SK-N-SH (cell line): ENCODE data around the gene USP36. TPM values are rescaled to one million over a fixed set of nuclear protein-coding genes. Genes with fewer than 3 reads are reported as not detected.

Source experiments
- CTCF ChIA-PET: fragments of 300-600, 350-600 bp; formaldehyde crosslinking; extraction: SDS; loops from one replicate; lab custom pipeline; 2021; lab: Yijun Ruan, JAX
- POLR2A ChIA-PET: fragments of 350-600 bp; sonication (Branson Sonifier 250); formaldehyde crosslinking; extraction: SDS; loops from one replicate; lab custom pipeline; 2020; ENCODE audit warnings: antibody characterized with exemption, inconsistent platforms; lab: Yijun Ruan, JAX
- DNase-seq: peaks from one replicate; pipeline ENCODE4 v3.0.0; 2012
- H2AFZ ChIP-seq: fragments of 200-600 bp; sonication (generic); 2 replicates; pipeline ENCODE4 v1.8.1; 2016; ENCODE audit warnings: antibody characterized with exemption, mild to moderate bottlenecking, low read depth
- H3F3A ChIP-seq: fragments of 200-600 bp; sonication (generic); replicated peaks from 2 replicates; pipeline ENCODE3; 2016; ENCODE audit warnings: antibody characterized with exemption, mild to moderate bottlenecking; ENCODE audit not compliant: insufficient read depth
- H3K27ac ChIP-seq, 2 experiments: fragments of 200-500 bp in 1 of 2; fragments of 200-600 bp in 1 of 2; sonication (Bioruptor generic) in 1 of 2; sonication (generic), shearing (Covaris generic) in 1 of 2; 2 replicates each; pipeline versions ENCODE4 v1.5.1 to v1.6.1; 2014 to 2016; ENCODE audit warnings: low read depth in 2 of 2, inconsistent platforms in 1 of 2, low read length in 1 of 2, mild to moderate bottlenecking in 1 of 2, mixed read lengths in 1 of 2
- H3K27me3 ChIP-seq: fragments of 200-600 bp; sonication (generic), shearing (Covaris generic); 2 replicates; pipeline ENCODE4 v1.6.1; 2016; ENCODE audit warnings: mixed run types; ENCODE audit not compliant: insufficient read depth
- H3K36me3 ChIP-seq, 2 experiments: fragments of 200-500 bp in 1 of 2; fragments of 200-600 bp in 1 of 2; sonication (Bioruptor generic) in 1 of 2; sonication (generic) in 1 of 2; replicated peaks in 1 of 2; 2 replicates each; pipeline versions ENCODE3 to v1.5.1; 2014 to 2016; ENCODE audit warnings: low read length in 1 of 2, mild to moderate bottlenecking in 1 of 2; ENCODE audit not compliant: insufficient read depth in 2 of 2, control insufficient read depth in 1 of 2
- H3K4me1 ChIP-seq, 2 experiments: fragments of 200-500 bp in 1 of 2; fragments of 200-600 bp in 1 of 2; sonication (Bioruptor generic) in 1 of 2; sonication (generic), shearing (Covaris generic) in 1 of 2; 2 replicates each; pipeline versions ENCODE4 v1.5.1 to v1.6.1; 2014 to 2016; ENCODE audit warnings: low read depth in 1 of 2, low read length in 1 of 2, mixed run types in 1 of 2; ENCODE audit not compliant: insufficient read depth in 2 of 2, control insufficient read depth in 1 of 2
- H3K4me2 ChIP-seq: fragments of 200-600 bp; sonication (generic), shearing (Covaris generic); 2 replicates; pipeline ENCODE4 v1.6.1; 2017; ENCODE audit warnings: mixed run types
- H3K4me3 ChIP-seq, 2 experiments: fragments of 200-500 bp in 1 of 2; fragments of 200-600 bp in 1 of 2; sonication (Bioruptor generic) in 1 of 2; sonication (generic), shearing (Covaris generic) in 1 of 2; 2 replicates each; pipeline versions ENCODE4 v1.5.1 to v1.8.1; 2014 to 2016; ENCODE audit warnings: low read depth in 2 of 2, inconsistent platforms in 1 of 2, low read length in 1 of 2, mild to moderate bottlenecking in 1 of 2, mixed read lengths in 1 of 2, moderate library complexity in 1 of 2
- H3K79me2 ChIP-seq: fragments of 200-600 bp; sonication (generic); 2 replicates; pipeline ENCODE4 v1.8.1; 2017; ENCODE audit warnings: mild to moderate bottlenecking; ENCODE audit not compliant: insufficient read depth
- H3K9ac ChIP-seq: fragments of 200-600 bp; sonication (generic); 2 replicates; pipeline ENCODE4 v1.6.1; 2017; ENCODE audit warnings: mixed run types
- H3K9me2 ChIP-seq: fragments of 200-600 bp; sonication (generic); 2 replicates; pipeline ENCODE4 v1.6.1; 2017; ENCODE audit warnings: mixed run types
- H3K9me3 ChIP-seq: fragments of 200-600 bp; sonication (generic); 2 replicates; pipeline ENCODE4 v1.6.1; 2017; ENCODE audit warnings: mixed run types, mild to moderate bottlenecking, moderate library complexity
- H4K20me1 ChIP-seq: fragments of 200-600 bp; sonication (generic); 2 replicates; pipeline ENCODE4 v1.6.1; 2017; ENCODE audit warnings: mild to moderate bottlenecking, mixed run types; ENCODE audit not compliant: insufficient read depth
- EP300 ChIP-seq, 2 experiments: IDR thresholded peaks; 2 replicates each; pipeline versions ENCODE4 v1.4.0 to v1.6.1; 2012; ENCODE audit warnings: borderline replicate concordance in 1 of 2, low read depth in 1 of 2, low read length in 1 of 2
- FOSL2 ChIP-seq: IDR thresholded peaks from 2 replicates; pipeline ENCODE4 v1.4.0; 2012; ENCODE audit warnings: low read depth, mild to moderate bottlenecking, moderate library complexity, borderline replicate concordance
- FOXJ3 ChIP-seq: sonication (generic); formaldehyde crosslinking; IDR thresholded peaks from 2 replicates; pipeline ENCODE4 v1.5.1; 2020; ENCODE audit warnings: mild to moderate bottlenecking, missing genetic modification reagents
- GABPA ChIP-seq: IDR thresholded peaks from 2 replicates; pipeline ENCODE4 v1.4.0; 2012; ENCODE audit warnings: low read depth, mild to moderate bottlenecking
- IRF3 ChIP-seq: fragments of 150-350 bp; IDR thresholded peaks from 2 replicates; pipeline ENCODE4 v1.6.1; 2016; ENCODE audit warnings: mild to moderate bottlenecking, low read depth, low read length
- JUND ChIP-seq: IDR thresholded peaks from 2 replicates; pipeline ENCODE4 v1.4.0; 2012
- NRF1 ChIP-seq: IDR thresholded peaks from 2 replicates; pipeline ENCODE4 v1.6.1; 2012; ENCODE audit warnings: low read depth, mild to moderate bottlenecking, low read length
- PBX3 ChIP-seq: IDR thresholded peaks from 2 replicates; pipeline ENCODE4; 2012
- POLR2AphosphoS5 ChIP-seq: IDR thresholded peaks from 2 replicates; pipeline ENCODE4 v1.6.1; 2012; ENCODE audit warnings: low read depth, low read length
- RAD21 ChIP-seq: IDR thresholded peaks from 2 replicates; pipeline ENCODE4 v1.6.1; 2012; ENCODE audit warnings: mild to moderate bottlenecking, low read length
- RCOR1 ChIP-seq: fragments of 150-350 bp; IDR thresholded peaks from 2 replicates; pipeline ENCODE4 v1.6.1; 2017; ENCODE audit warnings: antibody characterized with exemption, low read length
- RXRA ChIP-seq: IDR thresholded peaks from 2 replicates; pipeline ENCODE4 v1.4.0; 2012; ENCODE audit warnings: low read depth, mild to moderate bottlenecking, borderline replicate concordance
- TCF12 ChIP-seq: IDR thresholded peaks from 2 replicates; pipeline ENCODE4 v1.4.0; 2012
- YY1 ChIP-seq: IDR thresholded peaks from 2 replicates; pipeline ENCODE4 v1.4.0; 2012; ENCODE audit warnings: low read depth, mild to moderate bottlenecking
- WGBS: methylation state at CpG from one replicate; pipeline ENCODE4 v1.1.6; 2017; ENCODE audit warnings: low lambda C conversion rate; 5-methylcytosine and 5-hydroxymethylcytosine counted together
- polyA plus RNA-seq, 3 experiments: library from polyadenylated mRNA; depleted of rRNA; stranded (reverse); fragments of >200 nt; gene quantifications; 2 replicates each; pipeline ENCODE4 v1.2.3, GENCODE V29; 2012
- TF ChIP-seq, protein P1 (sequence below): fragments of 150-350 bp; IDR thresholded peaks from 2 replicates; pipeline ENCODE4 v1.6.1; 2017; ENCODE audit warnings: antibody characterized with exemption, low read length, low read depth, borderline replicate concordance
- TF ChIP-seq, protein P2 (sequence below): IDR thresholded peaks from 2 replicates; pipeline ENCODE4 v1.4.0; 2012; ENCODE audit warnings: low read depth

USP36 gene
- polyA plus RNA-seq, 1 of the 3 experiments (the other 2 are of a cell fraction) = 34.6 TPM

GRCh38 chr17:78766225-78766624 lies 74.4 kb downstream of the USP36 start:
- H3K9ac ChIP-seq = no peak overlapping the region
- H4K20me1 ChIP-seq = peaks cover 36% of the 10 kb centered on the region
- no peak for TF ChIP-seq POLR2AphosphoS5
- 0 out of 2 replicates have a peak, but pooled peaks have one; percentile 8 for TF ChIP-seq TCF12
- TF ChIP-seq YY1 = no peak
- no peaks in the 10 kb centered on the region for H3K36me3 ChIP-seq
- H3K79me2 ChIP-seq = peaks cover 91% of the 10 kb centered on the region
- 88% methylated on average over 2 of the region's 2 CpGs for WGBS
- H2AFZ ChIP-seq = no peak overlapping the region
- H3K9me3 ChIP-seq = no peaks in the 10 kb centered on the region
- H3K27ac ChIP-seq = no peak overlapping the region
- H3K4me1 ChIP-seq = peaks cover 0 to 20% of the 10 kb centered on the region in 2 experiments; a peak in 1 of 4 replicates
- no peaks in the 10 kb centered on the region for H3K27me3 ChIP-seq
- no peak for DNase-seq
- CTCF ChIA-PET = interaction anchor here (1.1 to 1.8 kb wide), 3 partner anchors 9 kb away, joined by 3 to 7 read pairs (median 4); no protein-coding TSS in a partner anchor
- POLR2A ChIA-PET = no interaction called here
- peaks cover 13% of the 10 kb centered on the region for H3F3A ChIP-seq
- no peak overlapping the region for H3K4me3 ChIP-seq
- no peaks in the 10 kb centered on the region for H3K9me2 ChIP-seq
- no peak overlapping the region for H3K4me2 ChIP-seq

DNA sequence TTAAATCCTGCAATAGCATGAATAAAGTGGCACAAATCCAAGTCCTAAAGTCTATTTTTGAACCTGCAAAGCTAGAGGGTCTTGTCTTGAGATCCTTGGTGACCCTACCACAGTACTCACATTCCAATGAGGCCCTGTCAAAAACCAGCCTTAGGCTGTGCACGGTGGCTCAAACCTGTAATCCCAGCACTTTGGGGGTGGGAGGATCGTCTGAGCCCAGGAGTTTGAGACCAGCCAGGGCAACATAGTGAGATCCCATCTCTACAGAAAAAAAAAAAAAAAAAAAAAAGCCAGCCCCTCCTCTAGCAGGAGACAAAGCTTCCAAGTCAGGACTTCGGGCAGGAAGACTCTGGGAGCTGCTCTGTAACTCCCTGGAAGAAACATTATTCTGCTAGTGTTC lies 74.8 kb downstream of the USP36 start:
- H3K27me3 ChIP-seq = no peaks in the 10 kb centered on the region
- 97% methylated on average over 3 of the region's 3 CpGs for WGBS

DNA sequence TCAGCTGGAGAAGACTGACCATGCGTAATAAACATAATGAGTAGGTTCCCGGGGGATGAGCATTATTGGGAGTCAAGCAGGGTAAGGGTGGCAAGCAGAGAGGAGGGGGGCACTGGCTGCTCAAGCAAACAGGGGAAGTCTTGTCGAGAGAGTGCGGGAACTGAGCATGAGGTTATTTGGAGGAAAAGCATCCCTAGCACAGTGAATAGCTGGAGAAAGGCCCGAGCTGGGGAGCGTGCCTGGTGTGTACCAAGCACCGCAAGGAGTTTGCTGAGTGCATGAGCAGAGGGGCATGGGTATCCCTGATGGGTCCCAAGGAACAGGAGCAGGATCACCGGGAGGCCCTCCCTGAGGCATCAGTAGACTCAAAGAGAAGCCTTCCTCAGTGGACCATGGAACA lies 75.7 kb downstream of the USP36 start:
- ChIA-PET POLR2A (no interaction called here), CTCF (interaction anchor here (1.1 to 1.6 kb wide), 2 partner anchors 10 to 33 kb away, joined by 3 to 7 read pairs; no protein-coding TSS in a partner anchor)
- H3K27me3 ChIP-seq = no peaks in the 10 kb centered on the region
- DNase-seq = no peak
- no peaks in the 10 kb centered on the region for H3K9me3 ChIP-seq
- peaks cover 0 to 20% of the 10 kb centered on the region in 2 experiments; a peak in 2 of 4 replicates for H3K4me1 ChIP-seq
- H3K4me2 ChIP-seq = no peak overlapping the region
- H3K9ac ChIP-seq = no peak overlapping the region
- no peak overlapping the region for H2AFZ ChIP-seq
- no peak overlapping the region for H3K4me3 ChIP-seq
- H3K79me2 ChIP-seq = peaks cover 88% of the 10 kb centered on the region
- no peaks in the 10 kb centered on the region for H3K36me3 ChIP-seq
- H3F3A ChIP-seq = peaks cover 13% of the 10 kb centered on the region
- no peak overlapping the region for H3K27ac ChIP-seq
- 95% methylated on average over 8 of the region's 8 CpGs for WGBS
- H3K9me2 ChIP-seq = no peaks in the 10 kb centered on the region
- peaks cover 38% of the 10 kb centered on the region for H4K20me1 ChIP-seq
- no peak for TF ChIP-seq JUND
- TF ChIP-seq FOSL2 = no peak
- TF ChIP-seq RXRA = no peak
- no peak for TF ChIP-seq IRF3
- TF ChIP-seq NRF1 = no peak
- TF ChIP-seq RCOR1 = no peak
- TF ChIP-seq, protein P1, sequence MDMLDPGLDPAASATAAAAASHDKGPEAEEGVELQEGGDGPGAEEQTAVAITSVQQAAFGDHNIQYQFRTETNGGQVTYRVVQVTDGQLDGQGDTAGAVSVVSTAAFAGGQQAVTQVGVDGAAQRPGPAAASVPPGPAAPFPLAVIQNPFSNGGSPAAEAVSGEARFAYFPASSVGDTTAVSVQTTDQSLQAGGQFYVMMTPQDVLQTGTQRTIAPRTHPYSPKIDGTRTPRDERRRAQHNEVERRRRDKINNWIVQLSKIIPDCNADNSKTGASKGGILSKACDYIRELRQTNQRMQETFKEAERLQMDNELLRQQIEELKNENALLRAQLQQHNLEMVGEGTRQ = no peak
- no peak for TF ChIP-seq FOXJ3 (CRISPR knock-in tag)
- TF ChIP-seq EP300 (IDR thresholded peaks at IDR 0.05; ENCODE audit: borderline replicate concordance in 1 of 2, low read depth in 1 of 2, low read length in 1 of 2) = no peak
- TF ChIP-seq RAD21 = no peak
- TF ChIP-seq, protein P2, sequence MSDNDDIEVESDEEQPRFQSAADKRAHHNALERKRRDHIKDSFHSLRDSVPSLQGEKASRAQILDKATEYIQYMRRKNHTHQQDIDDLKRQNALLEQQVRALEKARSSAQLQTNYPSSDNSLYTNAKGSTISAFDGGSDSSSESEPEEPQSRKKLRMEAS = no peak
- TF ChIP-seq YY1 = no peak

More for the DNA sequence above, 74.8 kb downstream of the USP36 start:
- CTCF ChIA-PET = interaction anchor here (1.1 to 1.6 kb wide), 2 partner anchors 9 to 32 kb away, joined by 3 to 7 read pairs; no protein-coding TSS in a partner anchor
- DNase-seq = no peak
- Histone ChIP-seq H3K9ac (no peak overlapping the region), H3K4me3 (no peak overlapping the region), H3K36me3 (no peaks in the 10 kb centered on the region), H3K4me2 (no peak overlapping the region), H3K9me2 (no peaks in the 10 kb centered on the region), H3F3A (peaks cover 13% of the 10 kb centered on the region), H3K79me2 (peaks cover 91% of the 10 kb centered on the region), H3K4me1 (peaks cover 0 to 20% of the 10 kb centered on the region in 2 experiments; a peak in 1 of 4 replicates), H3K27ac (no peak overlapping the region), H2AFZ (no peak overlapping the region), H3K9me3 (no peaks in the 10 kb centered on the region), H4K20me1 (peaks cover 36% of the 10 kb centered on the region)
- POLR2A ChIA-PET = no interaction called here
- TF ChIP-seq TCF12 (no peak), PBX3 (no peak), FOXJ3 (CRISPR knock-in tag) (no peak), GABPA (no peak)
- TF ChIP-seq, protein P2 = no peak
